GM21825 (cell line): Measurements from ENCODE around the gene C19orf44.
"Not testable (repeated sequence)": the region's sequence is repeated elsewhere in the genome, so short reads cannot be mapped to it uniquely, and the experiment has no call there.

Experiments used
- ATAC-seq: cut with Tn5 transposase; IDR thresholded peaks from one replicate; pipeline ENCODE4 v1.9.1; 2021; ENCODE audit warnings: mild to moderate bottlenecking, moderate library complexity; ENCODE audit not compliant: unreplicated experiment

The C19orf44 gene

GRCh38 chr19:16495982-16496612, at the start of gene C19orf44, which contains the start of gene CALR3:
TSS of gene C19orf44 (plus strand) at chr19:16496394. CDS start at chr19:16500793, 4,399 bp downstream.
TSS of gene CALR3 (minus strand) at chr19:16496167. CDS start at chr19:16496129, 38 bp downstream.
- ATAC-seq: peak; percentile 94

- peak; percentile 32 for ATAC-seq
These were observed 49.3 kb upstream of the C19orf44 start for GRCh38 chr19:16446724-16447368.

- ATAC-seq: not testable (repeated sequence)
These were observed 47.3 kb upstream of the C19orf44 start for GRCh38 chr19:16448872-16449271.

- ATAC-seq: peak; percentile 42
These were observed 46.7 kb upstream of the C19orf44 start for GRCh38 chr19:16449330-16449961.

- no peak for ATAC-seq
These were observed 43.9 kb upstream of the C19orf44 start for GRCh38 chr19:16452325-16452724.

- no peak for ATAC-seq
These were observed 41.8 kb upstream of the C19orf44 start for GRCh38 chr19:16454351-16454918.

- no peak for ATAC-seq
These were observed 40.7 kb upstream of the C19orf44 start for GRCh38 chr19:16455489-16455888.

GRCh38 chr19:16456652-16457194, 39.5 kb upstream of the C19orf44 start:
- ATAC-seq: no peak

GRCh38 chr19:16457195-16457953, 38.8 kb upstream of the C19orf44 start:
- ATAC-seq: no peak

- no peak for ATAC-seq
These were observed 38.3 kb upstream of the C19orf44 start for GRCh38 chr19:16457954-16458331.

GRCh38 chr19:16458391-16459341, 37.5 kb upstream of the C19orf44 start:
- ATAC-seq: no peak

GRCh38 chr19:16459680-16460079, 36.5 kb upstream of the C19orf44 start:
- ATAC-seq: no peak

GRCh38 chr19:16460454-16460853, 35.7 kb upstream of the C19orf44 start:
- no peak for ATAC-seq

GRCh38 chr19:16461630-16462051, 34.6 kb upstream of the C19orf44 start:
- no peak for ATAC-seq

GRCh38 chr19:16462757-16463250, 33.4 kb upstream of the C19orf44 start:
- ATAC-seq: no peak

GRCh38 chr19:16463341-16463990, 32.7 kb upstream of the C19orf44 start:
- ATAC-seq: no peak

GRCh38 chr19:16463991-16464575, 32.1 kb upstream of the C19orf44 start:
- ATAC-seq: no peak

GRCh38 chr19:16465239-16465638, 31.0 kb upstream of the C19orf44 start:
- ATAC-seq: no peak
